KOPT-K1 (cell line): ENCODE data around the gene CHD3.

ENCODE experiments used
- H3K27ac ChIP-seq: fragments of 200-600 bp; sonication (generic); 2 replicates; pipeline ENCODE4 v1.5.1; 2016; ENCODE audit warnings: antibody characterized with exemption, mild to moderate bottlenecking, low read depth, low read length; ENCODE audit not compliant: poor library complexity, severe bottlenecking
- H3K36me3 ChIP-seq: fragments of 200-600 bp; sonication (generic); 2 replicates; pipeline ENCODE4 v1.5.1; 2017; ENCODE audit warnings: antibody characterized with exemption, mild to moderate bottlenecking, low read length, moderate library complexity; ENCODE audit not compliant: insufficient read depth
- H3K9me3 ChIP-seq: fragments of 200-600 bp; sonication (generic); 2 replicates; pipeline ENCODE4 v1.5.1; 2017; ENCODE audit warnings: antibody characterized with exemption, low read length, mild to moderate bottlenecking; ENCODE audit not compliant: insufficient read depth, poor library complexity, severe bottlenecking

CHD3 gene

DNA sequence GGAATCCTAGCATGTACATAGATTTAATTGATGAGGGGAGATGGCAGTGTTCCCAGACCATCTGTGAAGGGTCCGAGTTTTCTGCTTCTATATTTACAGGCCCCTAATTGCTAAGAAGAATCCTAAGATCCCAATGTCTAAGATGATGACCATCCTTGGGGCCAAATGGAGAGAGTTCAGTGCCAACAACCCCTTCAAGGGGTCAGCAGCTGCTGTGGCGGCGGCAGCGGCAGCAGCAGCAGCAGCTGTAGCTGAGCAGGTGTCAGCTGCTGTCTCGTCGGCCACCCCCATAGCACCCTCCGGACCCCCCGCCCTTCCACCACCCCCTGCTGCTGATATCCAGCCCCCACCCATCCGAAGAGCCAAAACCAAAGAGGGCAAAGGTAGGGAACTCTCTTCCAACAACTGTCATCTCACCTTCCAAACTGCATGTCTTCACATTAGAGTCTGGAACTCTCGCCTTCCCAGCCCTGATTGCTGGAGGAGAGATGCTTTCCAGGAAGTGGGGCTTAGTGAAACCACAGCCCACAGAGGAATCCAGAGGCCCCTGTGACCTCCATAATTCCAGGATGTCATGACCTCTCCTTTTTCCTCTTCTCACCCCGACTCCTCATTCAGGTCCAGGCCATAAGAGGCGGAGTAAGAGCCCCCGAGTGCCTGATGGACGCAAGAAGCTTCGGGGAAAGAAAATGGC is 4.7 kb downstream of the CHD3 start:
- peaks cover 84% of the 10 kb centered on the region for H3K36me3 ChIP-seq
- no peaks in the 10 kb centered on the region for H3K9me3 ChIP-seq
- H3K27ac ChIP-seq, result no peak overlapping the region

DNA sequence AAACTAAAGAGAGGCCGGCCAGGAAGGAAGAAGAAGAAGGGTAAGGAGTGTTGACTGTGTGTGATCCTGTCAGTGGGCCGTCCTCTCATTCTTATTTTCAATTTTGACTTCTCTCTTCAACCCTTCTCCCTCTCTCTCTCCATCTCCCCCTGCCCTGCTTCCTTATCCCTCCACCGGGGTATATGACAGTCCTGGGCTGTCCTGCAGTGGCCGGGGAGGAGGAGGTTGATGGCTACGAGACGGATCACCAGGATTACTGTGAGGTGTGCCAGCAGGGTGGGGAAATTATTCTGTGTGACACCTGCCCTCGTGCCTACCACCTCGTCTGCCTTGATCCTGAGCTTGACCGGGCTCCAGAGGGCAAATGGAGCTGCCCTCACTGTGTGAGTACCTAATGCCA is 5.6 kb downstream of the CHD3 start:
- no peak overlapping the region for H3K27ac ChIP-seq
- peaks cover 93% of the 10 kb centered on the region for H3K36me3 ChIP-seq
- H3K9me3 ChIP-seq, result no peaks in the 10 kb centered on the region

DNA sequence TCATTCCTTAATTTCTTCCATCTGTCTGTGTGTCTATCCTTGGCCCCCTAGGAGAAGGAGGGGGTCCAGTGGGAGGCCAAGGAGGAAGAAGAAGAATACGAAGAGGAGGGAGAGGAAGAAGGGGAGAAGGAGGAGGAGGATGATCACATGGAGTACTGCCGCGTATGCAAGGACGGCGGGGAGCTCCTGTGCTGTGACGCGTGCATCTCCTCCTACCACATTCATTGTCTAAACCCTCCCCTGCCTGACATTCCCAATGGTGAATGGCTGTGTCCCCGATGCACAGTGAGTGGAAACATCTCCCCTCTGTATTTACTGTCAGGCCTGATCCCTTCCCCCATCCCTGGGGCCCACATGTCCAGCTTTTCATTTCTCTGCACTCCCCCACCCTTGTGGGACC is 6.3 kb downstream of the CHD3 start:
- Histone ChIP-seq H3K36me3 (peaks cover 93% of the 10 kb centered on the region), H3K9me3 (no peaks in the 10 kb centered on the region), H3K27ac (no peak overlapping the region)

DNA sequence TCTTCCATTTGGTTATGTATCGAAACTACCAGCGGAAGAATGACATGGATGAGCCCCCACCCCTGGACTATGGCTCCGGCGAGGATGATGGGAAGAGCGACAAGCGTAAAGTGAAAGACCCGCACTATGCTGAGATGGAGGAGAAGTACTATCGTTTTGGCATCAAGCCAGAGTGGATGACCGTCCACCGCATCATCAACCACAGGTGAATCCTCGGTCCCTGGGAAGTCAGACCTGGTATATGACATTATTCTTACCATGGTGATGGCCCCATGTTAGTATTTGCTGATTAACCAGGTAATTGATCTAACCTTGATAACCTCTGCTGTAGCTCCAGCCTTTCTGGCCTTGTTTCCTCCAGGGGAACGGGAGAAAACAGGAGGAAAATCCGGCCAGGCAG is 8.5 kb downstream of the CHD3 start:
- Histone ChIP-seq H3K36me3 (peaks cover 93% of the 10 kb centered on the region), H3K9me3 (no peaks in the 10 kb centered on the region), H3K27ac (no peak overlapping the region)

DNA sequence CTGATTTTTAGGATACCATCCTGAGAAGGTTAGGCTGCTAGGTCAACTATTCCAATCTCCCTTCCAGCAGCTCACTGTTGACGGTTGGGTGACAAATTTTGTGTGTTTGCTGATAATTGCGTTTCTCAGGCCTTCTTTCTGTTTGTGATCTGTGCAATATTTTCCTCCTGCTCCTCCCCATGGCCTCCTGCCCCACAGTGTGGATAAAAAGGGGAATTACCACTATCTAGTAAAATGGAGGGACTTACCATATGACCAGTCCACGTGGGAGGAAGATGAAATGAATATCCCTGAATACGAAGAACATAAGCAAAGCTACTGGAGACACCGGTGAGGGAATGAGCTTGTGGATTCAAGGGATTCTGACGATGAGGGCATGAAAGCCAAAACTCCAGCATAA is 9.2 kb downstream of the CHD3 start:
- Histone ChIP-seq H3K9me3 (no peaks in the 10 kb centered on the region), H3K27ac (no peak overlapping the region), H3K36me3 (peaks cover 96% of the 10 kb centered on the region)

DNA sequence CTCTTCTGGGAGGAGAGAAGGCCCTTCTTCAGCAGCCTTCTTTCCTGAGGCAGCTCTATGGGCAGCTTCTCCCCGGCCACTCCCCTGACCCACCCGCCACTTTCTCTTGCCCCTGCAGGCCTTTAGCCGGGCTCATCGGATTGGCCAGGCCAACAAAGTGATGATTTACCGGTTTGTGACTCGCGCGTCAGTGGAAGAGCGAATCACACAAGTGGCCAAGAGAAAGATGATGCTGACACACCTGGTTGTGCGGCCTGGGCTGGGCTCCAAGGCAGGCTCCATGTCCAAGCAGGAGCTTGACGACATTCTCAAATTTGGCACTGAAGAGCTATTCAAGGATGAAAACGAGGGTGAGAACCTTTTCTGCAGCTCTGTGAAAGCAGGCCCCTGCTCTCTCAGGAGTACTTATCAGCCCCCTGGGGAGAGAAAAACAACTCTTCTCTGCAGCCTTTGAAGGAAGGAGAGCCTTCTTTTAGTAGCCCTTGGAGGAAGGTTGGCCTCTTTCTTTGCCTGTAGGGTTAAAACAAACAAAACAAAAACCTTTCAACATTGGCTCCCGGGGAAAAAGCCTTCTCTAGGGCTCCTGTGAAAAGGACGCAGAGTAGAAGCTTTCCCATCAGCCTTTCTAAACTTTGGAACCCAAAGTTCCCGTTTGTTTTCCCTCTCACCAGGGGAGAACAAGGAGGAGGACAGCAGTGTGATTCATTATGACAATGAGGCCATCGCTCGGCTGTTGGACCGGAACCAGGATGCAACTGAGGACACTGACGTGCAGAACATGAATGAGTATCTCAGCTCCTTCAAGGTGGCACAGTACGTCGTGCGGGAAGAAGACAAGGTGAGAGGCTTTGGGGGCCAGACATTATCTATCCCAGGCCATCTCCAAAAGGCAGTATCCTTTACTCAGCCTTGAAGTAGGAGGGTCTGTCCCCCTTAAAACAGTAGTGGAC is 14.8 kb downstream of the CHD3 start:
- Histone ChIP-seq H3K9me3 (no peaks in the 10 kb centered on the region), H3K36me3 (peaks cover 100% of the 10 kb centered on the region)

DNA sequence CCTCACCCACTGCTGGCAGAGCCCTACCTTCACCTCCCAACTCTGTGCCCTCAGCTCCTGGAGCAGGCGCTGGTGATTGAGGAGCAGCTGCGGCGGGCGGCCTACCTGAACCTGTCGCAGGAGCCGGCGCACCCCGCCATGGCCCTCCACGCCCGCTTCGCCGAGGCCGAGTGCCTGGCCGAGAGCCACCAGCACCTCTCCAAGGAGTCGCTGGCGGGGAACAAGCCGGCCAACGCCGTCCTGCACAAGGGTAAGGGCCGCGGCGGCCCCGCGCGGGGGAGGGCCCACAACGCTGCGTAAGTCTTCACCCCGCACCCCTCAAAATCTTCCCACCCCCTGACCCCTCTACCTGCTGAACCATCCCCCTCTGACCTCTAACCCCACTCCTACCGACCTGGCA is 20.5 kb downstream of the CHD3 start:
- H3K36me3 ChIP-seq, result peaks cover 87% of the 10 kb centered on the region
- no peak overlapping the region for H3K27ac ChIP-seq

More for the DNA sequence above, 14.8 kb downstream of the CHD3 start:
- H3K27ac ChIP-seq, result no peak overlapping the region

DNA sequence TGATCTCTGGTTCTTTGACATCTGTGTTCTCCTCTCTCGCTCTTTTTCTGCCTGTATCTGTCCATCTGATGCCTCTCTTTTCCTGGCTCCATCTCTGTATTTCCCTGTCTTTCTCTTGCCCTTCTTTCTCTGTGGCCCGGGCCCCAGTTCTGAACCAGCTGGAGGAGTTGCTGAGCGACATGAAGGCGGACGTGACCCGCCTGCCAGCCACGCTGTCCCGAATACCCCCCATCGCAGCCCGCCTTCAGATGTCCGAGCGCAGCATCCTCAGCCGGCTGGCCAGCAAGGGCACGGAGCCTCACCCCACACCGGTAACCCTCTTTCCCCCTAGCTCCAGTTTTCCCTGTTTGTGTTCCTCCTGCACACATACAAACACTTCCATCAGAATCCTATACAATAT is 21.7 kb downstream of the CHD3 start:
- no peaks in the 10 kb centered on the region for H3K9me3 ChIP-seq
- peaks cover 75% of the 10 kb centered on the region for H3K36me3 ChIP-seq
- H3K27ac ChIP-seq, result no peak overlapping the region

More for the DNA sequence above, 20.5 kb downstream of the CHD3 start:
- no peaks in the 10 kb centered on the region for H3K9me3 ChIP-seq

DNA sequence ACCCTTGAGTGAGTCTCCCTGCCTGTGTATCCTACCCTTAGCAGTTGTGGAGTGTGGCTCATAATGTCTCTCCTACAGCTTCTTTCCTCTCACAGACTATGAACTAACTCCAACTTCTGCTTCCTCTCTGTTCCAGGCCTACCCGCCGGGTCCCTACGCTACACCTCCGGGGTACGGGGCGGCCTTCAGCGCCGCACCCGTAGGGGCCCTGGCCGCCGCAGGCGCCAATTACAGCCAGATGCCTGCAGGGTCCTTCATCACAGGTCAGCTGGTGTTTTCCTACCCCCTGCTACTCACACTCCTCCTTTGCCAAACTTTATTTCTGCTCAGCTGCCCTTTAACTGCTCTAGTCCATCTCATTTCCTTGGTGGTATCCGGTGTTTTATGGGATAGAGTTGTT is 22.1 kb downstream of the CHD3 start:
- Histone ChIP-seq H3K27ac (no peak overlapping the region), H3K9me3 (no peaks in the 10 kb centered on the region), H3K36me3 (peaks cover 71% of the 10 kb centered on the region)

DNA sequence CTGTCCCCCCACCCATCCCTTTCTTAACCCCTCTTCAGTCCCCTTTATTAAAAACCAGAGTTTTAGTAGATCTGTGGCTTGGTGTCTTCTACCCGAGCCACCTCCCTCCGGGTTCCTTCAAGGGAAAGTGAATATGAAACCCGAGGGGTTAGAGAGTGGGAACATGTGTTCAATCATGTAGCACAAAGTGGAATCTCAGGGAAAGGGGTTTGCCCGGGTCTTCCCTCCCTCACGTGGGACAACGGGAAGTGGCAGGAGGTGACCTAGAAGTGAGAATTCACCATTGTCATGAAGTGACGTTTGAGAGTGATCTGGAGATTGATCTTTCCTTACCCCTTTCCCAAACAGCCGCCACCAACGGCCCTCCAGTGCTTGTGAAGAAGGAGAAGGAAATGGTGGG is 22.5 kb downstream of the CHD3 start:
- Histone ChIP-seq H3K27ac (no peak overlapping the region), H3K9me3 (no peaks in the 10 kb centered on the region), H3K36me3 (peaks cover 67% of the 10 kb centered on the region)

DNA sequence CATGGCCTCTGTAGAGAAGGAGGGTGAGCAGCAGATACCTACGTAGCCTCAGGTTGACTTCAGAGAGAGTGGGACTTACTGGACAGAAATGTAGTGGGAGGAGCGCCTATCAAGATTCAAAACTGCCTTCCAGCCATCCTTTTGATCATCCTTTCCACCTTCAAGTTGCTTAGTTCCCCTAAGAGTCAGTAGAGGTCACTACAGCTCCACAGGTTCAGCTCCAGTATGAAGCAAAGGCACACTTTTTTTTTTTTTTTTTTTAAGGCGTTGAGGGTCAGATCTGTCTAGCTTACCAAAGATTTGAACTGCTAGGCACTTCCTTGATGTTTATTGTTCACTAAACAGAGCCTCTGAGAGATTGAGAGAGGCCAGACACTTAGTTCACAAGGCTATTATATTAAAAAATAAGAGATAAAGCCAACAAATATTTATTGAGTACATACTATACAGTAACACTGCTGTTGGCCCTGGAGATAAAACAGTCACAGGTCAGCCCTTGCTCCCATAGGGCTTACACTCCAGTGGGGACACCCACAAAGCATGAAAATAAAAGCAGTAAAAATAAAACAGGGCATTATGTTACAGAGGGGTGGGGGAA is 24.4 kb downstream of the CHD3 start:
- H3K27ac ChIP-seq, result no peak overlapping the region

DNA sequence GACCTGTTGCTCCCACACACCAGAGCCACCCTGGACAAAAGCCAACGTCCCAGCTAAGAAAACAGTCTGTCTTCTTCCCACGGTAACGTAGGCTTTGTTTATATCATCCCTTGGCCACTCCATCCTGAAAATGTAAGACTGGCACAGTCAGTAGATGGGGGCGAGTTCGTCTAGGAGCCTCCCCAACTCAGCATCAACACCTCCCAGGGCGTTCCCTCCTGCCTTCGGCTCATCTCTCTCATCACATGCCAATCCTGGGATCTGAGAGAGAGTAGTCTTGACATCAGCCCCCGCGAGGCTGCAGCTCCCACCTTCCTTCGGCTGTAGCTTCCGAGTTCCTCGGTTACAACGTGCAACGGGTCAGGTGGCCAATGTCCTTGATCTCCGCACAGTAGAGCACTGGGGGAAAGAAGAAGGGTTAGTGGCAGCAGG is 26.6 kb downstream of the CHD3 start:
- H3K27ac ChIP-seq, result peak overlapping the region; percentile 57
- H3K36me3 ChIP-seq, result peaks cover 26% of the 10 kb centered on the region
- H3K9me3 ChIP-seq, result no peaks in the 10 kb centered on the region

More for the DNA sequence above, 24.4 kb downstream of the CHD3 start:
- peaks cover 48% of the 10 kb centered on the region for H3K36me3 ChIP-seq
- no peaks in the 10 kb centered on the region for H3K9me3 ChIP-seq

DNA sequence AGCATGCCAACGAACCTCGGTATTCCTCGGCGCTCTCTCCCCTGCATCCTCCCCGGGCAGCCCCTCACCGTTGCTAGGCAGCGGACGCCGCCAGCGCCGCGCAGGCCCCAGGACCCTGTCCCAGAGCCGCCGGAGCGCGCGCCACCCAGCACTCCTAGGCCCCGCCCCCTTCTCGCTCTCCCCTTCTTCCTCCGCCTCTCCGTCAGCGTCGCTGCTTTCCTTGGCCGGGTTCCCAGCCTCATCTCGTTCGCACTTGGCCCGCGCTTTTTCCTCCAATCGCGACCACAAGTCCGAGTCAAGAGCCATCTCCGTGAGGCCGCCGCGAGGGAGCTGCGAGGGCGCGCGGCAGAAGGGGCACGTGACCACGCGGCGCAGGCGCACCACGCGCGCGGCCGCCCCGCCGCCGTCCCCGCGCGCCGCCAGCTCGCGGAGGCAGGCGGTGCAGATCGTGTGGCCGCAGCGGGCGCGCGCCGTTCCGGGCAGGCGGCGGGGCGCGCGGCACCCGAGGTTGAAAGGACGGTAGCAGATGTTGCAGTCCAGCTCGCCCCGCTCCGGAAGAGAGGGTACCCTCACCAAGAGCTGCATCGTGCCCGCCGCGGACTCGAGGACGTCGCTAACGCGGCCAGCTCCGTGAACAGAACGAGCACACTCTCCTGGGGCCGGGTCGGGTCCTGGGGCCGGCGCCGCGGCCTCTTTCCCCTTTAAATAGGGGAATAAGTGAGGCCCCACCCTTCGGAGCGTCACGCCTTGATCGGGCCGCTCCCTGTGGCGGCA is 27.2 kb downstream of the CHD3 start, which contains the start of gene RNF227:
Gene RNF227, minus strand, starts transcription at position 679 of the 774 bp plus-strand sequence. Its CDS starts 94 bp downstream, at position 585.
- H3K9me3 ChIP-seq, result no peaks in the 10 kb centered on the region
- H3K36me3 ChIP-seq, result peaks cover 20% of the 10 kb centered on the region
- H3K27ac ChIP-seq, result peak within 1 kb of the TSS; percentile 57

DNA sequence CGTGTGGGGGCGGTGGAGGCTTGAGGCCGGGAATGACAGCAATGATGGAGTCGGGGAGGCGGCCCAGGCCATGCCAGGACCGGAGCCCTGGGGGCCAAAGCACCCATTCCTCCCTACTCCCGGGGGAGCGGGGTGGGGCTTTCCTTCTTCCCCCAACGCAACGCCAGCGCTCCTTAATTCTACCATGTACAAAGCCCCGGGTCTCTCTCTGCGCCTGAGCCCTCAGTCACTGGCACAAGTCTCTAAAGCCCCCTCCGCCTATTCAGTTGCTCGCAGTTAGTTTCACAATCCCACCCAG is 27.7 kb downstream of the CHD3 start:
- H3K9me3 ChIP-seq, result no peaks in the 10 kb centered on the region
- peaks cover 15% of the 10 kb centered on the region; the same call in 1 of the 2 replicates for H3K36me3 ChIP-seq
- H3K27ac ChIP-seq, result peak overlapping the region; percentile 57
